Calu3 (cell line): ENCODE data around the gene RAB22A. TPM values are rescaled to one million over a fixed set of nuclear protein-coding genes. Genes with fewer than 3 reads are reported as not detected.

Experiments used
- BruUV-seq: library from RNA; stranded (reverse); fragments of 400-500 nt; replicated peaks from 2 replicates; lab custom pipeline; 2021; lab: Mats Ljungman, UMichigan
- CTCF ChIA-PET: fragments of 300-600 bp; sonication (Branson Sonifier 250); formaldehyde crosslinking; loops from one replicate; lab custom pipeline; 2022; ENCODE audit warnings: antibody characterized with exemption; lab: Charles Lee
- DNase-seq: peaks from one replicate; pipeline ENCODE4 v3.0.0; 2022
- H3K27ac Mint-ChIP-seq: one replicate; pipeline ENCODE4 v1.8.0; 2022; ENCODE audit warnings: mixed read lengths; ENCODE audit not compliant: unreplicated experiment
- H3K27me3 Mint-ChIP-seq: one replicate; pipeline ENCODE4 v1.8.0; 2022; ENCODE audit warnings: mixed read lengths; ENCODE audit not compliant: unreplicated experiment
- H3K36me3 Mint-ChIP-seq: one replicate; pipeline ENCODE4 v1.8.0; 2022; ENCODE audit warnings: mild to moderate bottlenecking, moderate library complexity, mixed read lengths; ENCODE audit not compliant: insufficient read depth, unreplicated experiment
- H3K4me1 Mint-ChIP-seq: one replicate; pipeline ENCODE4 v1.8.0; 2022; ENCODE audit warnings: mild to moderate bottlenecking, low read depth, mixed read lengths; ENCODE audit not compliant: unreplicated experiment
- H3K4me3 Mint-ChIP-seq: one replicate; pipeline ENCODE4 v1.8.0; 2022; ENCODE audit warnings: mild to moderate bottlenecking, low read depth, moderate library complexity, mixed read lengths; ENCODE audit not compliant: unreplicated experiment
- H3K9me3 Mint-ChIP-seq: one replicate; pipeline ENCODE4 v1.8.0; 2022; ENCODE audit warnings: low read depth, mixed read lengths; ENCODE audit not compliant: unreplicated experiment
- intact Hi-C: fragments of 100-400 bp; cut with micrococcal nuclease; formaldehyde crosslinking; loops from one replicate; pipeline ENCODE4 v1.10.0; 2022; ENCODE audit not compliant: unreplicated experiment
- total RNA-seq: library from RNA; stranded (reverse); gene quantifications from 2 replicates; pipeline ENCODE4 v1.2.3, GENCODE V29; 2022
- TF ChIP-seq, protein P1 (sequence below): fragments of 200-600 bp; IDR thresholded peaks from one replicate; pipeline ENCODE4 v1.8.0; 2022; ENCODE audit warnings: antibody characterized with exemption; ENCODE audit not compliant: unreplicated experiment

Gene RAB22A
- total RNA-seq, 1 experiment from 2014 or later, result 29.0 TPM

DNA sequence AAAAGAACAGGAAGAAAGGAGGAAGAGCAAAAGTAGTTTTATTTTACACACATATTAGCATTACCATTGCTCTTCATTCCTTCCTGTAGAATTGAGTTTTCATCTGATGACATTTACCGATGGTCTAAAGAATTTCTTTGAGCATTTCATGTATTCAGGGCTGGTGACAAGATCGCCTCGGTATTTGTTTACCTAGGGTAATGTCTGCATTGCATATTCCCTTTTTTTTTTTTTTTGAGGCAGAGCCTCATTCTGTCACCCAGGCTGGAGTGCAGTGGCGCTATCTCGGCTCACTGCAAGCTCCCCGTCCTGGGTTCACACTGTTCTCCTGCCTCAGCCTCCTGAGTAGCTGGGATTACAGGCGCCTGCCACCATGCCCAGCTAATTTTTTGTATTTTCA is 19.3 kb downstream of the RAB22A start:
- no peaks in the 10 kb centered on the region for H3K9me3 Mint-ChIP-seq
- no peaks in the 10 kb centered on the region for H3K27me3 Mint-ChIP-seq
- CTCF ChIA-PET, result no interaction called here
- no peak for DNase-seq
- no peak overlapping the region for H3K4me3 Mint-ChIP-seq
- H3K27ac Mint-ChIP-seq, result no peak overlapping the region
- no TSS peak for BruUV-seq
- TF ChIP-seq, protein P1, sequence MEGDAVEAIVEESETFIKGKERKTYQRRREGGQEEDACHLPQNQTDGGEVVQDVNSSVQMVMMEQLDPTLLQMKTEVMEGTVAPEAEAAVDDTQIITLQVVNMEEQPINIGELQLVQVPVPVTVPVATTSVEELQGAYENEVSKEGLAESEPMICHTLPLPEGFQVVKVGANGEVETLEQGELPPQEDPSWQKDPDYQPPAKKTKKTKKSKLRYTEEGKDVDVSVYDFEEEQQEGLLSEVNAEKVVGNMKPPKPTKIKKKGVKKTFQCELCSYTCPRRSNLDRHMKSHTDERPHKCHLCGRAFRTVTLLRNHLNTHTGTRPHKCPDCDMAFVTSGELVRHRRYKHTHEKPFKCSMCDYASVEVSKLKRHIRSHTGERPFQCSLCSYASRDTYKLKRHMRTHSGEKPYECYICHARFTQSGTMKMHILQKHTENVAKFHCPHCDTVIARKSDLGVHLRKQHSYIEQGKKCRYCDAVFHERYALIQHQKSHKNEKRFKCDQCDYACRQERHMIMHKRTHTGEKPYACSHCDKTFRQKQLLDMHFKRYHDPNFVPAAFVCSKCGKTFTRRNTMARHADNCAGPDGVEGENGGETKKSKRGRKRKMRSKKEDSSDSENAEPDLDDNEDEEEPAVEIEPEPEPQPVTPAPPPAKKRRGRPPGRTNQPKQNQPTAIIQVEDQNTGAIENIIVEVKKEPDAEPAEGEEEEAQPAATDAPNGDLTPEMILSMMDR, result no peak
- intact Hi-C loops, result no loop called here
- H3K36me3 Mint-ChIP-seq, result peaks cover 6% of the 10 kb centered on the region
- no peaks in the 10 kb centered on the region for H3K4me1 Mint-ChIP-seq

DNA sequence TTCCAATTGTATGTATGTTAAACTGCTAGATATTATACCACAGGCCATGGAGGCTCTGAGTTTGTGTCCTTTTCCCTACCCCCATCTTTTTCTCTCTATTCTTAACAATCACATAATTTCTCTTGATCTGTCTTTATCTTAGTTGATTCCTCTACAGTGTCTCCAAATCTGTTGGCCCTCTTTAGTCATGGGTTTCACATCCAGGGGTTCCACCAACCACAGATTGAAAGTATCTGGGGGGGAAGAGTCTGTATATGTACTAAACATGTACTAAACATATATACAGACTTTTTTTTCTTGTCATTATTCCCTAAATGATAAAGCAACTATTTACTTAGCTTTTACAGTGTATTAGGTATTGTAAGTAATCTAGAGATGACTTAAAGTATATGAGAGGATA is 20.2 kb downstream of the RAB22A start:
- TF ChIP-seq, protein P1, result no peak
- no TSS peak for BruUV-seq
- no peak overlapping the region for H3K4me3 Mint-ChIP-seq
- DNase-seq, result no peak
- H3K27me3 Mint-ChIP-seq, result no peaks in the 10 kb centered on the region
- peaks cover 6% of the 10 kb centered on the region for H3K36me3 Mint-ChIP-seq
- H3K9me3 Mint-ChIP-seq, result no peaks in the 10 kb centered on the region
- intact Hi-C loops, result no loop called here
- H3K4me1 Mint-ChIP-seq, result no peaks in the 10 kb centered on the region
- H3K27ac Mint-ChIP-seq, result no peak overlapping the region
- CTCF ChIA-PET, result no interaction called here

DNA sequence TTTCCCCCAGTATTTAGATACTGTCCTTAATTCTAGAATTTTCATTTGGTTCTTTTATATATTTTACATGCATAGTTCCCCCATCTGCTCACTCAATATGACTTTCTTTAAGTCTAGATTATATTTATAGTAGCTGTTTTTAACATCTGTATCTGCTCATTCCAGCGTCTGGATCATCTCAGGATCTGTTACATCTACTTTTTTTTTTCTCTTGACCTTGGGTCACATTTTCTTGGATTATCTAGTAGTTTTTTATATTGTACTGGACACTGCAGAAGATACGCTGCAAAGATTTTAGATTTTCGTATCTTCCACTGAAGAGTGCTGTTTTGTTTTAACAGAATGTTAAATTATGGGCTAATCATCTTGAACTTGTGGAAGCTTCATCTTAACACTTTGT is 20.7 kb downstream of the RAB22A start:
- Mint-ChIP-seq H3K4me1 (no peaks in the 10 kb centered on the region), H3K36me3 (peaks cover 6% of the 10 kb centered on the region), H3K4me3 (no peak overlapping the region), H3K9me3 (no peaks in the 10 kb centered on the region), H3K27me3 (no peaks in the 10 kb centered on the region), H3K27ac (no peak overlapping the region)
- CTCF ChIA-PET, result interaction anchor here (1.4 kb wide), 1 partner anchor 9 kb away, joined by 3 read pairs; no protein-coding TSS in a partner anchor
- intact Hi-C loops, result no loop called here
- no TSS peak for BruUV-seq
- TF ChIP-seq, protein P1, result no peak
- DNase-seq, result no peak

DNA sequence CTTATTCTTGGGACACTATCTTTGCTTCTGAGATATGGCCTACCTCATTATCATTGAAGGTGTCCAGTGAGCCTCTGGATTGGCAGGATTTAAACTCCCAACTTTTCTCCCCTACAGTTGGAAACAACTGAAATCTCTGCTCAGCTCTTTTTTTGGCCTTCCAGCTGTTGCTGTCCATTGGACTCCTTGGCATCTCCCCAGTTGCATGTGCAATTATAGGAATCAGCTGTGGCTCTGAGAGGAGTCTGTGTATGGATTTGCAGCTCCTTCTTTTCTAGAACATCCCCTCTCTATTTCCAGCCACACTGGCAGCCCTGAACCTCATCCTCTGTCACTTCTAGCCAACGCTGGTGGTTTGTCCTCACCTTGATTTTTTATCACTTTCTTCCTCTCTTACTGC is 21.2 kb downstream of the RAB22A start:
- Mint-ChIP-seq H3K9me3 (no peaks in the 10 kb centered on the region), H3K4me3 (no peak overlapping the region), H3K27me3 (no peaks in the 10 kb centered on the region), H3K36me3 (peaks cover 6% of the 10 kb centered on the region), H3K4me1 (no peaks in the 10 kb centered on the region), H3K27ac (no peak overlapping the region)
- TF ChIP-seq, protein P1, result no peak
- no peak for DNase-seq
- intact Hi-C loops, result no loop called here
- BruUV-seq, result no TSS peak
- CTCF ChIA-PET, result interaction anchor here (1.4 kb wide), 1 partner anchor 9 kb away, joined by 3 read pairs; no protein-coding TSS in a partner anchor
